ENCODE data around the gene OR2AK2. TPM values are rescaled to one million over a fixed set of nuclear protein-coding genes. Genes with fewer than 3 reads are reported as not detected.

OR2AK2 gene, protein sequence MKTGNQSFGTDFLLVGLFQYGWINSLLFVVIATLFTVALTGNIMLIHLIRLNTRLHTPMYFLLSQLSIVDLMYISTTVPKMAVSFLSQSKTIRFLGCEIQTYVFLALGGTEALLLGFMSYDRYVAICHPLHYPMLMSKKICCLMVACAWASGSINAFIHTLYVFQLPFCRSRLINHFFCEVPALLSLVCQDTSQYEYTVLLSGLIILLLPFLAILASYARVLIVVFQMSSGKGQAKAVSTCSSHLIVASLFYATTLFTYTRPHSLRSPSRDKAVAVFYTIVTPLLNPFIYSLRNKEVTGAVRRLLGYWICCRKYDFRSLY
- polyA plus RNA-seq: not detected in 2 replicates

GRCh38 chr1:247964933-247965332 lies at the start of gene OR2AK2:
Gene OR2AK2, plus strand, starts transcription at chr1:247965233. Its CDS starts 144 bp downstream, at chr1:247965377.

DNA sequence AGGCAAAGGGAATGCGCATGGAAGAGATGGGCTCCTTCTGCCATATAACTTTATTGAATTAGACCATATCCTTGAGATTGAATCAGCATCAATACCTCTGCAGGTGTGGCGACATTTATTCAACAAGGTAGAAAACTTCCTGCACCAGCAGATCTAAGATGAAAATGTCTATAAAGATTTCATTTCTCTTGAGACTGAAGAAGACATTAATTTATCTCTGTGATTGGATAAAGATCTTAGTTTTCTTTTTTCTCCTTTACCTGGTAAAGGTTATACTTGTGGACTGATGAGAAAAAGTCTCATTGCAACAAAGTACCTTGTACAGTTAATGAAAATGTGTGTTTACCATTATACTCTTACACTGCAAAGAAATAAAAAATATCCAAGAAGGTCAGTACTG lies 45.1 kb upstream of the OR2AK2 start, which contains the start of gene OR2T8:
Gene OR2T8 (plus strand): TSS at position 301 of the 400 bp plus-strand sequence. CDS start 766 bp downstream, outside the sequence.

GRCh38 chr1:247924868-247925267 lies 40.2 kb upstream of the OR2AK2 start, which contains the start of gene OR2AJ1:
Gene OR2AJ1, plus strand, starts transcription at chr1:247924889. Its CDS starts 8,880 bp downstream, at chr1:247933769.

DNA sequence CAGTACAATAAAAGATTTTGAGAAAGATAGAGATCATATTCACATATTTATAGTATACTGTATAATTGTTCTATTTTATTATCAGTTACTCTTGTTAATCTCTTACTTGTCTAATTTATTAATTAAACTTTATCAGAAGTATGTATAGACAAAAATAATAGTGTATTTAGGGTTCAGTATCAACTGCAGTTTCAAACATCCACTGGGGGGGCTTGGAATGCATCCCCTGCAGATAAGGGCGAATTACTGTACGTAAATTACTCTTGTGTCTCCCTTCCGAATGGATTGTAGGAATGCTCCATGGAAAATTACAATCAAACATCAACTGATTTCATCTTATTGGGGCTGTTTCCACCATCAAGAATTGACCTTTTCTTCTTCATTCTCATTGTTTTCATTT lies 16.5 kb upstream of the OR2AK2 start, which contains the start of gene OR2L8:
Gene OR2L8 (plus strand): TSS at position 301 of the 400 bp plus-strand sequence. CDS start 0 bp downstream, at position 301.

DNA sequence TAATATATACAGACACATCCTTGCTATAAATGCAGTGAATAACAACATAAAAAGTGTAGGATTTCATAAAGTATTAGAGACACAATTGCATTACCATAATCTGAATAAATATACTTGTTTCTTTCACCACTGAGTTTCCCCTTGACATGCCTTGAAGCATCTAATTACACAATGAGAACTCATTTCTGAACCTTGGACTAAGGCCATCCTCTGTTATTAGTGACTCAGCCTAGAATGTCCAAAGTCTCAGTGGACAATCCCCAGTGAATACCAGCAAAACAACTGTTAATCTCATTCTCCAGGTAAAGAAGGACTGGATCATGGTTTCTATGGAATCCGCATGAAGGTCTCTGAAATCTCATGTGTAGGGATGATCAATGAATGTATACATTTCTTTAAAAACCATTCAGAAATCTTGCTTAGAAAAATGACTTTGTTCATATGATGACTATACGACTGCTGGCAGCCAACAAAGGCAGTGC lies 48.2 kb downstream of the OR2AK2 start, which contains the start of gene OR2L5:
Gene OR2L5 (plus strand): TSS at position 432 of the 482 bp plus-strand sequence. CDS start 8,288 bp downstream, outside the sequence.

Other genes starting within 250 kb of the OR2AK2 start
- not detected in 2 replicates for gene OR6F1, start 248.6 kb upstream of the OR2AK2 start, polyA plus RNA-seq
- gene OR14K1, start 226.6 kb upstream of the OR2AK2 start, polyA plus RNA-seq: not detected in 2 replicates
- gene OR14A2, start 217.1 kb upstream of the OR2AK2 start, polyA plus RNA-seq: not detected in 2 replicates
- not detected in 2 replicates for gene OR1C1, start 204.7 kb upstream of the OR2AK2 start, polyA plus RNA-seq
- not detected in 2 replicates for gene OR14A16, start 141.1 kb upstream of the OR2AK2 start, polyA plus RNA-seq
- gene OR11L1, start 123.3 kb upstream of the OR2AK2 start, polyA plus RNA-seq: not detected in 2 replicates
- not detected in 2 replicates for gene TRIM58, start 108.0 kb upstream of the OR2AK2 start, polyA plus RNA-seq
- gene OR2W3, start 69.6 kb upstream of the OR2AK2 start, polyA plus RNA-seq: not detected in 2 replicates
- gene OR2T8, start 45.0 kb upstream of the OR2AK2 start, polyA plus RNA-seq: not detected in 2 replicates
- gene OR2AJ1, start 40.3 kb upstream of the OR2AK2 start, polyA plus RNA-seq: 0.12 TPM in 1 of 2 replicates, not detected in the other
- gene OR2L8, start 16.4 kb upstream of the OR2AK2 start, polyA plus RNA-seq: not detected in 2 replicates
- gene OR2L5, start 48.4 kb downstream of the OR2AK2 start, polyA plus RNA-seq: not detected in 2 replicates
- gene OR2L2, start 64.8 kb downstream of the OR2AK2 start, polyA plus RNA-seq: 0.21 TPM in 1 of 2 replicates, not detected in the other
- not detected in 2 replicates for gene OR2L3, start 81.6 kb downstream of the OR2AK2 start, polyA plus RNA-seq
- gene OR2L13, start 130.0 kb downstream of the OR2AK2 start, polyA plus RNA-seq: 0.48 and 3.1 TPM in 2 replicates
- not detected in 2 replicates for gene OR2M5, start 179.9 kb downstream of the OR2AK2 start, polyA plus RNA-seq
- not detected in 2 replicates for gene OR2M2, start 209.6 kb downstream of the OR2AK2 start, polyA plus RNA-seq
- gene OR2M3, start 232.0 kb downstream of the OR2AK2 start, polyA plus RNA-seq: not detected in 2 replicates

Data from Purkinje cell (primary cell).